OCI-LY7 (cell line): ENCODE results near the gene MUC4. TPM values are rescaled to one million over a fixed set of nuclear protein-coding genes. Genes with fewer than 3 reads are reported as not detected.

Experiments used
- BruUV-seq: library from RNA; stranded (reverse); fragments of 400-500 nt; replicated peaks from 2 replicates; lab custom pipeline; 2021; lab: Mats Ljungman, UMichigan
- CTCF ChIA-PET: fragments of 300-600 bp; sonication (Branson Sonifier 250); formaldehyde crosslinking; loops from one replicate; lab custom pipeline; 2022; ENCODE audit warnings: antibody characterized with exemption; ENCODE audit not compliant: unreplicated experiment; lab: Charles Lee
- POLR2A ChIA-PET: fragments of 300-600 bp; sonication (Branson Sonifier 250); formaldehyde crosslinking; loops from one replicate; lab custom pipeline; 2022; ENCODE audit warnings: antibody characterized with exemption; lab: Charles Lee
- DNase-seq: peaks from one replicate; pipeline ENCODE4 v3.0.0-alpha.2; 2015; ENCODE audit warnings: low spot score
- H2AFZ ChIP-seq: fragments of 200-600 bp; sonication (generic), shearing (Covaris generic); 2 replicates; pipeline ENCODE4 v1.6.1; 2014; ENCODE audit warnings: mild to moderate bottlenecking, antibody characterized with exemption, low read length, moderate library complexity
- H3K27ac ChIP-seq: fragments of 200-600 bp; sonication (generic); 2 replicates; pipeline ENCODE4 v1.5.1; 2014; ENCODE audit warnings: mixed run types, low read depth, mild to moderate bottlenecking, moderate library complexity, low read length, inconsistent platforms; ENCODE audit not compliant: poor library complexity, severe bottlenecking
- H3K36me3 ChIP-seq: fragments of 200-600 bp; sonication (generic); 2 replicates; pipeline ENCODE4 v1.6.1; 2014; ENCODE audit warnings: mild to moderate bottlenecking, antibody characterized with exemption, low read length, moderate library complexity, mixed read lengths; ENCODE audit not compliant: insufficient read depth
- H3K4me1 ChIP-seq: fragments of 200-600 bp; sonication (generic); 2 replicates; pipeline ENCODE4 v1.5.1; 2014; ENCODE audit warnings: mild to moderate bottlenecking, low read length; ENCODE audit not compliant: insufficient read depth, poor library complexity, severe bottlenecking
- H3K4me2 ChIP-seq: fragments of 200-600 bp; sonication (generic); 2 replicates; pipeline ENCODE4 v1.6.1; 2014; ENCODE audit warnings: mild to moderate bottlenecking, low read length
- H3K4me3 ChIP-seq: fragments of 200-600 bp; sonication (generic); 2 replicates; pipeline ENCODE4 v1.5.1; 2014; ENCODE audit warnings: mild to moderate bottlenecking, low read depth, low read length; ENCODE audit not compliant: poor library complexity, severe bottlenecking
- H3K79me2 ChIP-seq: fragments of 200-600 bp; sonication (generic); 2 replicates; pipeline ENCODE4 v1.6.1; 2016; ENCODE audit warnings: low read depth, mild to moderate bottlenecking, low read length, moderate library complexity, mixed read lengths; ENCODE audit not compliant: insufficient read depth
- H3K9me2 ChIP-seq: fragments of 200-600 bp; sonication (generic); 2 replicates; pipeline ENCODE4 v1.6.1; 2016; ENCODE audit warnings: mild to moderate bottlenecking, low read length, mixed read lengths; ENCODE audit not compliant: insufficient read depth
- H3K9me3 ChIP-seq: fragments of 200-600 bp; sonication (generic); 2 replicates; pipeline ENCODE4 v1.6.1; 2014; ENCODE audit warnings: mild to moderate bottlenecking, mixed run types, low read length, mixed read lengths
- H4K20me1 ChIP-seq: fragments of 200-600 bp; sonication (generic); 2 replicates; pipeline ENCODE4 v1.6.1; 2014; ENCODE audit warnings: mild to moderate bottlenecking, antibody characterized with exemption, low read length, moderate library complexity, mixed read lengths; ENCODE audit not compliant: insufficient read depth
- EZH2phosphoT487 ChIP-seq: fragments of 200-600 bp; sonication (generic); IDR thresholded peaks from 2 replicates; pipeline ENCODE4 v1.6.1; 2018; ENCODE audit warnings: low read depth, borderline replicate concordance, mild to moderate bottlenecking, mixed run types, antibody characterized with exemption, low read length, moderate library complexity, mixed read lengths
- intact Hi-C: fragments of 100-400 bp; cut with micrococcal nuclease; formaldehyde crosslinking; loops from one replicate; pipeline ENCODE4 v1.10.0; 2022; ENCODE audit not compliant: unreplicated experiment
- total RNA-seq, 2 experiments: library from RNA; depleted of rRNA in 1 of 2; stranded (reverse); fragments of >200 nt in 1 of 2; shearing (Covaris generic) in 1 of 2; gene quantifications; 2 replicates each; pipeline ENCODE4 v1.2.3, GENCODE V29; 2014 to 2022
- TF ChIP-seq, protein P1 (sequence below): fragments of 200-600 bp; sonication (generic); conservative IDR thresholded peaks from 2 replicates; pipeline ENCODE4 v1.5.1; 2014; ENCODE audit warnings: mild to moderate bottlenecking, antibody characterized with exemption, low read length, moderate library complexity, mixed read lengths

MUC4 gene
- total RNA-seq, 2 experiments from 2014 or later, result 0.03 to 0.42 TPM

- no peak for TF ChIP-seq EZH2phosphoT487
- TF ChIP-seq, protein P1, sequence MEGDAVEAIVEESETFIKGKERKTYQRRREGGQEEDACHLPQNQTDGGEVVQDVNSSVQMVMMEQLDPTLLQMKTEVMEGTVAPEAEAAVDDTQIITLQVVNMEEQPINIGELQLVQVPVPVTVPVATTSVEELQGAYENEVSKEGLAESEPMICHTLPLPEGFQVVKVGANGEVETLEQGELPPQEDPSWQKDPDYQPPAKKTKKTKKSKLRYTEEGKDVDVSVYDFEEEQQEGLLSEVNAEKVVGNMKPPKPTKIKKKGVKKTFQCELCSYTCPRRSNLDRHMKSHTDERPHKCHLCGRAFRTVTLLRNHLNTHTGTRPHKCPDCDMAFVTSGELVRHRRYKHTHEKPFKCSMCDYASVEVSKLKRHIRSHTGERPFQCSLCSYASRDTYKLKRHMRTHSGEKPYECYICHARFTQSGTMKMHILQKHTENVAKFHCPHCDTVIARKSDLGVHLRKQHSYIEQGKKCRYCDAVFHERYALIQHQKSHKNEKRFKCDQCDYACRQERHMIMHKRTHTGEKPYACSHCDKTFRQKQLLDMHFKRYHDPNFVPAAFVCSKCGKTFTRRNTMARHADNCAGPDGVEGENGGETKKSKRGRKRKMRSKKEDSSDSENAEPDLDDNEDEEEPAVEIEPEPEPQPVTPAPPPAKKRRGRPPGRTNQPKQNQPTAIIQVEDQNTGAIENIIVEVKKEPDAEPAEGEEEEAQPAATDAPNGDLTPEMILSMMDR, result no peak
- Histone ChIP-seq H3K27ac (no peak overlapping the region), H2AFZ (no peak overlapping the region), H3K4me3 (no peak overlapping the region), H3K79me2 (no peaks in the 10 kb centered on the region), H3K4me2 (no peak overlapping the region), H3K9me3 (no peaks in the 10 kb centered on the region), H3K36me3 (no peaks in the 10 kb centered on the region), H4K20me1 (no peaks in the 10 kb centered on the region), H3K9me2 (no peaks in the 10 kb centered on the region), H3K4me1 (no peaks in the 10 kb centered on the region)
- no TSS peak for BruUV-seq
- no peak for DNase-seq
- CTCF ChIA-PET, result no interaction called here
- intact Hi-C loops, result no loop called here
- POLR2A ChIA-PET, result no interaction called here
These were observed 33.8 kb downstream of the MUC4 start for GRCh38 chr3:195777975-195778374.

DNA sequence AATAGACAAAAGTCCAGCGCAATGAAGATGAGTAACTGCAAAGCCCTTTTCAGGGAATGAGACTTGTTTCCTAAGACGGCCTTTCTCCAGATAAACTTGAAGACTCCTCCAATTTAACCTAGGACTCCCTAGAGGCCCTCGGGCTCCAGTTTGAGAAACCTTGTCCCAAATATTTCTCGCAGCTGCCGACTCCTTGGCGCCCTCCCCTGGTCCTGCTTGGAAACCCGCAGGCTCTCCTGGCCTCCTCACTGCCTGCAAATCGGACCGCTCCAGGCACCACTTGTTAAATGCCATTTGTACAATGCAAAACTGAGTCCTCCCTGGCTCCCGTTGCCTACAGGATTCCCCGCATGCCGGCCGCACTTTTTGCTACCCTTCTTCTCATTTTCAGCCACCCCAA lies 36.8 kb downstream of the MUC4 start:
- Histone ChIP-seq H3K4me3 (no peak overlapping the region), H3K79me2 (no peaks in the 10 kb centered on the region), H3K4me2 (no peak overlapping the region), H3K9me2 (no peaks in the 10 kb centered on the region), H4K20me1 (no peaks in the 10 kb centered on the region), H3K36me3 (no peaks in the 10 kb centered on the region), H2AFZ (no peak overlapping the region), H3K9me3 (no peaks in the 10 kb centered on the region), H3K27ac (no peak overlapping the region), H3K4me1 (no peaks in the 10 kb centered on the region)
- DNase-seq, result no peak
- intact Hi-C loops, result no loop called here
- TF ChIP-seq, protein P1, result peak; percentile 63; the same call in 1 of the 2 replicates
- TF ChIP-seq EZH2phosphoT487, result no peak
- POLR2A ChIA-PET, result no interaction called here
- BruUV-seq, result no TSS peak
- CTCF ChIA-PET, result no interaction called here

DNA sequence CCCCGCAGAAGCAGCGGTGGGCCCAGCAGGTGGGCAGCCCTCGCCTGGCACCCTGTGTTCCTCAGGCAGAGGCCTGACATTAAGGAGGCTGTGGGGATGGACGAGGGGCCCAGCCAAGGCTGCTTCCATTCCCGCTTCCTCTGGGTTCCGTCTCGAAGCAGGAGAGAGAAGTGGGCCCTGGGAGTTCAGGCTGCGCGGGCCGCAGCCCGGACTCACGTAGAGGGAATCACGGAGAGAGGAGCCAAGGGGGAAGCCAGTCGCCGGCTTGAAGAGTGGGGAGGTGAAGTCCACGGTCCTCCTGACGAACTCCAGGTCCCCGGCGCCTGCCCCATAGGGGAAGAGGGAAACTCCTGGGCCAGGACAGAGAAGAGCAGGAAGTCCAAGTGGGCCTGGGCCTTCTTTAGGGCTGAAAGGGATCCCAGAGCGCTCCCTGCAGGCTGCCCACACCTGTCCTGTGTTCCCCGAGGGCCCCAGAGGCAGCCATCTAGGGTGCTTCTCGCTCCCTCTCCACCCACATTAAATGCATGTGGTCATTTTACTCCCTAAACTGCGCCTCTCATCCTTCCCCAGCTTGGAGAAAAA lies 37.7 kb downstream of the MUC4 start:
- no TSS peak for BruUV-seq
- no peak for DNase-seq

More for the DNA sequence above, 37.7 kb downstream of the MUC4 start:
- Histone ChIP-seq H3K4me3 (no peak overlapping the region), H4K20me1 (no peaks in the 10 kb centered on the region), H3K4me2 (no peak overlapping the region), H3K36me3 (no peaks in the 10 kb centered on the region), H3K4me1 (no peaks in the 10 kb centered on the region), H3K9me3 (no peaks in the 10 kb centered on the region), H3K9me2 (no peaks in the 10 kb centered on the region), H3K27ac (no peak overlapping the region), H3K79me2 (no peaks in the 10 kb centered on the region), H2AFZ (no peak overlapping the region)
- intact Hi-C loops, result no loop called here
- CTCF ChIA-PET, result no interaction called here
- TF ChIP-seq, protein P1, result no peak
- TF ChIP-seq EZH2phosphoT487, result no peak
- POLR2A ChIA-PET, result no interaction called here
